ENCODE measurements around the gene NKAIN2. TPM values are rescaled to one million over a fixed set of nuclear protein-coding genes. Genes with fewer than 3 reads are reported as not detected.
"Not testable (repeated sequence)": the region's sequence is repeated elsewhere in the genome, so short reads cannot be mapped to it uniquely, and the experiment has no call there.

The NKAIN2 gene
- total RNA-seq, 8 experiments from 2014 or later = 0.51 to 31.8 (median 10.1) TPM

- H3K4me1 ChIP-seq (replicated peaks in 1 of 2); ATAC-seq (replicated peaks in 6 of 8); in situ Hi-C loops (cut with MboI; ENCODE audit: low pct_unique_long_range_greater_than_20kb in 2 of 9, low sequenced_read_pairs in 9 of 9, unreplicated experiment in 9 of 9); H3K27ac ChIP-seq; H3K4me3 ChIP-seq: not testable (repeated sequence)
- WGBS, 10 experiments = 10 to 100% (median 92%) methylated on average over 1 to 3 of the region's 3 CpGs; no CpG with 5 or more reads in 5 of the 10 experiments
Observed at GRCh38 chr6:124564125-124564524, 760.5 kb downstream of the NKAIN2 start.

GRCh38 chr6:124567401-124567800 is 763.7 kb downstream of the NKAIN2 start:
- in situ Hi-C loops (cut with MboI; ENCODE audit: low pct_unique_long_range_greater_than_20kb in 2 of 9, low sequenced_read_pairs in 9 of 9, unreplicated experiment in 9 of 9) = no loop called here
- Histone ChIP-seq H3K4me3 (no peak overlapping the region), H3K4me1 (replicated peaks in 1 of 2) (no peaks in the 10 kb centered on the region), H3K27ac (no peak overlapping the region)
- ATAC-seq (replicated peaks in 6 of 8) = no peak
- 10 to 93% (median 78%) methylated on average over 2 to 5 of the region's 5 CpGs for WGBS, 10 experiments

GRCh38 chr6:124573953-124574352 is 770.3 kb downstream of the NKAIN2 start:
- Histone ChIP-seq H3K4me1 (replicated peaks in 1 of 2) (no peaks in the 10 kb centered on the region), H3K4me3 (no peak overlapping the region), H3K27ac (no peak overlapping the region)
- no peak for ATAC-seq (replicated peaks in 6 of 8)
- in situ Hi-C loops (cut with MboI; ENCODE audit: low pct_unique_long_range_greater_than_20kb in 2 of 9, low sequenced_read_pairs in 9 of 9, unreplicated experiment in 9 of 9) = no loop called here
- WGBS, 10 experiments = 0 to 100% (median 92%) methylated on average over 1 of the region's 1 CpG; no CpG with 5 or more reads in 3 of the 10 experiments

DNA sequence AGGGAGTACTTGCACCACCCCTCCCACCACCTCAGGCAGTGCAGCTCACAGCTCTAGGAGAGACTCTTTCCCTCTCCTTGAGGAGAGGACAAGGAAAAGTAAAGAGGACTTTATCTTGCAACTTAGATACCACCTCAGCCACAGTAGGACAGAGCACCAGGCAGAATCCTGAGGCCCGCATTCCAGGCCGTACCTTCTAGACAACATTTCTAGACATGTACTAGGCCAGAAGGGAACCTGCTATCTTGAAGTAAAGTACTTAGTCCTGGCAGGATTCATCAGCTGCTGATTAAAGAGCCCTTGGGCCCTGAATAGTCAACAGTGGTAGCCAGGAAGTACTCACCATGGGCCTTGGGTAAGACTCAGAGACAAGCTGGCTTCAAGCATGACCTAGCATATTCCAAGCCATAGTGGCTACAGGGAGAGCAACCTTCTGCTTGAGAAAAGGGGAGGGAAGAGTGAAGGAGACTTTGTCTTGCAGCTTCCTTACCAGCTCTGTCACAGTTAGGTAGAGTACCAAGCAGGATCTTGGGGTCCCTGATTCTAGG is 774.1 kb downstream of the NKAIN2 start:
- 50 to 100% (median 100%) methylated on average over 1 to 2 of the region's 2 CpGs; no CpG with 5 or more reads in 5 of the 10 experiments for WGBS, 10 experiments
- no peak for ATAC-seq (replicated peaks in 6 of 8)
- H3K4me1 ChIP-seq (replicated peaks in 1 of 2) = no peaks in the 10 kb centered on the region
- no peak overlapping the region for H3K4me3 ChIP-seq
- in situ Hi-C loops (cut with MboI; ENCODE audit: low pct_unique_long_range_greater_than_20kb in 2 of 9, low sequenced_read_pairs in 9 of 9, unreplicated experiment in 9 of 9) = no loop called here
- H3K27ac ChIP-seq = no peak overlapping the region

GRCh38 chr6:124590001-124590400 is 786.3 kb downstream of the NKAIN2 start:
- in situ Hi-C loops (cut with MboI; ENCODE audit: low pct_unique_long_range_greater_than_20kb in 2 of 9, low sequenced_read_pairs in 9 of 9, unreplicated experiment in 9 of 9) = no loop called here
- Histone ChIP-seq H3K4me3 (no peak overlapping the region), H3K4me1 (replicated peaks in 1 of 2) (no peaks in the 10 kb centered on the region), H3K27ac (no peak overlapping the region)
- ATAC-seq (replicated peaks in 6 of 8) = peak in 4 of 8 experiments; percentile 27 to 97 (median 96)
- 0 to 88% (median 0%) methylated on average over 1 to 2 of the region's 2 CpGs; no CpG with 5 or more reads in 4 of the 10 experiments for WGBS, 10 experiments

DNA sequence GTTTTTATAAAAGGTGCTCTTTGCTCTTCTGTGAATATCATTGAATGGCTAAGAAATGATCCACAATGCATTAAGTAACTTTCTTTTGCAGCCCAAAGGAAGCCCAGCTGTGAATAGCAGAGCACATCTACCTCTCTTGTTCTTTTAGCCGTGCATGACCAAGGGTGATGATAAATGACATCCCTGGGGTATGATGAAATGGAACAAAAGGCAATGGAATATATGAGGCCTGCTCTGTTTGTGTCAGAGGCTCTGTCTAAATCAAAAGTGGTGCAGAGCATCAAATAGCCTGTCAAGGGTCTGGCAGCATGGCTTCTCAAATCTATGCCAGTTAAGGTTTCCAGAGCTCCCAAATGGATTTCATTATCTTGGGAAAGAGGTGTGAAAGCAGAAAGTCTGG is 796.0 kb downstream of the NKAIN2 start:
- in situ Hi-C loops (cut with MboI; ENCODE audit: low pct_unique_long_range_greater_than_20kb in 2 of 9, low sequenced_read_pairs in 9 of 9, unreplicated experiment in 9 of 9) = no loop called here
- WGBS, 10 experiments = 0 to 40% (median 25%) methylated on average over 1 of the region's 1 CpG; no CpG with 5 or more reads in 5 of the 10 experiments
- Histone ChIP-seq H3K4me3 (no peak overlapping the region), H3K4me1 (replicated peaks in 1 of 2) (peaks cover 10 to 15% of the 10 kb centered on the region in 2 donors), H3K27ac (no peak overlapping the region)
- ATAC-seq (replicated peaks in 6 of 8) = peak in 5 of 8 experiments; percentile 45 to 81 (median 74)

DNA sequence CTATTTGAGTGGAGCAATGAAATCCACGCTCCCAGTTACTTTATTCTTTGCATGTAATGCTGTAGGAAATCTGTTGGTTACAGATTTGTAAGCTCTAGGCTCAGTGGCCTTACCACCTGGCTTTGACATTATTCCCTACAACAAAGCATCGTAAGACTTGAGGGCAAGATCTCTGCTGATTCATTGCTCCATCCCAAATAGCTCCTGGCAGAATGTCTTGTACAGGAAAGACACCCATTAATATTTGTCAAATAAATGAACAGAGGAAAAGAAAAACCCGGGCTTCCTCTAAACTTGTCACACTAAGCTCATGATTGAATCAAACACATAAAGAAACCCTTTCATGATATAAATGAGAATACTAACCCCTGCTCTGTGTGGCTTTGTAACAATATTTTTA is 801.1 kb downstream of the NKAIN2 start:
- in situ Hi-C loops (cut with MboI; ENCODE audit: low pct_unique_long_range_greater_than_20kb in 2 of 9, low sequenced_read_pairs in 9 of 9, unreplicated experiment in 9 of 9) = no loop called here
- no peak overlapping the region for H3K4me3 ChIP-seq
- 14 to 63% (median 57%) methylated on average over 1 to 3 of the region's 3 CpGs for WGBS, 10 experiments
- H3K27ac ChIP-seq = no peak overlapping the region
- peaks cover 6 to 12% of the 10 kb centered on the region in 2 donors for H3K4me1 ChIP-seq (replicated peaks in 1 of 2)
- peak in 5 of 8 experiments; percentile 36 to 77 (median 53) for ATAC-seq (replicated peaks in 6 of 8)

- no peak for ATAC-seq (replicated peaks in 6 of 8)
- Histone ChIP-seq H3K4me1 (replicated peaks in 1 of 2) (peaks cover 2 to 4% of the 10 kb centered on the region in 2 donors), H3K4me3 (no peak overlapping the region), H3K27ac (no peak overlapping the region)
- in situ Hi-C loops (cut with MboI; ENCODE audit: low pct_unique_long_range_greater_than_20kb in 2 of 9, low sequenced_read_pairs in 9 of 9, unreplicated experiment in 9 of 9) = no loop called here
Observed at GRCh38 chr6:124607119-124607627, 803.5 kb downstream of the NKAIN2 start.

DNA sequence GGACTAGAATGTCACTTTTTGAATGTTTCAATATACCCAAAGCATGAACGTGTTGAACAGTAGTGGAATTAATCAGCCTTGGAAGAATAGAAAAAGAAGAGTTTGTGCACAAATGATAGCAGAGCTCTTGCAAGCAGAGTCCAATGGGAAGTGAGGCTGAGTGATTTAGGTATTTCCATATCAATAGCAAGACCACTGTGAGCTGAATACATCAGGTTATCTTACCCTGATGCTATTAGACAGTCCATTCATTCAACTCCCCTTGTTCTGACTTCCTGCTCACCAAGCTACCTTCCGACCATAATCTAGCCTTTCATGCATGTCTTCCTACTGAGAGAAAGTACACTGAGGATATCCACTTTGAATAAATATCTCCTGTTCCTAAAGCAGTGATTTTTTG is 809.4 kb downstream of the NKAIN2 start:
- in situ Hi-C loops (cut with MboI; ENCODE audit: low pct_unique_long_range_greater_than_20kb in 2 of 9, low sequenced_read_pairs in 9 of 9, unreplicated experiment in 9 of 9) = no loop called here
- peak in 3 of 8 experiments; percentile 17 to 53 (median 29) for ATAC-seq (replicated peaks in 6 of 8)
- no peak overlapping the region for H3K27ac ChIP-seq
- H3K4me3 ChIP-seq = no peak overlapping the region
- 0 to 80% (median 30%) methylated on average over 1 to 2 of the region's 2 CpGs; no CpG with 5 or more reads in 1 of the 10 experiments for WGBS, 10 experiments
- H3K4me1 ChIP-seq (replicated peaks in 1 of 2) = peaks cover 4 to 6% of the 10 kb centered on the region in 2 donors

DNA sequence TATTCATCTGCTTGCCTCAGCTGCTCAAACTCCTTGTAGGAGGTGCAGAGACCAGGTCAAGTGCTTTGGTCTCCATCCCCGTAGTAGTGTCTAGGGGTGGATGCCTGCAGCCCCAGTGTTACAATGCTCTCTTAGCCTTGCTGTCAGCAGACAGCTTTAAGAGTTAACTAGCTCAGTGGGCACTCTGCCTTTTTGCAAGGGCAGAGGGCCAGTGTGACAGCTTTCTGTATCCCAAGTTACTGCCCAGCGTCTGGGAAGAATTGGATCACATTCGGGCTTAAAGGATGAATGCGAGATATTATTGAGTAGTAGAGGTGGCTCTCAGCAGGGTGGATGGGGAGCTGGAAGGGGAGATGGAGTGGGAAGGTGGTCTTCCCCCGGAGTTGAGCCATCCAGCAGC is 818.7 kb downstream of the NKAIN2 start:
- in situ Hi-C loops (cut with MboI; ENCODE audit: low pct_unique_long_range_greater_than_20kb in 2 of 9, low sequenced_read_pairs in 9 of 9, unreplicated experiment in 9 of 9) = no loop called here
- WGBS, 10 experiments = 67 to 100% (median 88%) methylated on average over 1 to 5 of the region's 5 CpGs; no CpG with 5 or more reads in 3 of the 10 experiments
- no peak for ATAC-seq (replicated peaks in 6 of 8)
- no peaks in the 10 kb centered on the region for H3K4me1 ChIP-seq (replicated peaks in 1 of 2)
- H3K4me3 ChIP-seq = no peak overlapping the region
- H3K27ac ChIP-seq = no peak overlapping the region

DNA sequence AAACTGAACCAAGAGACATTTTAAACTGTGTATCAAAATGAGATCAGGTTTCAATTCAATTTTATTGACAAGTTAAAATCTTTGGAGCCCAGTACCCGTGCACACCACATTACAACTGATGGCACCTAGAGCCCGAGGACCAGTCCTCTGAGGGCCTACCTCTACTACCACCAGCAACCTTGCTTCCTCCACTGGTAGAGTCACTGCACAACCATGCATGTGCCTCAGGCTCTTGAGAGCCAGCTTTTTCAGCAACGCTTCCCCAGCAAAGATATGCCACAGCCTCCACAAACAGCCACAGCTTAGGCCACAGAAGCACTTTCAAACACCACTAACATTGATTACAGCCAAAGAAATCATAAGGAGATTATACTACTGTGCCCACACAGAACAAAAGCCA is 830.0 kb downstream of the NKAIN2 start:
- Histone ChIP-seq H3K27ac (no peak overlapping the region), H3K4me1 (replicated peaks in 1 of 2) (no peaks in the 10 kb centered on the region), H3K4me3 (no peak overlapping the region)
- in situ Hi-C loops (cut with MboI; ENCODE audit: low pct_unique_long_range_greater_than_20kb in 2 of 9, low sequenced_read_pairs in 9 of 9, unreplicated experiment in 9 of 9) = no loop called here
- no peak for ATAC-seq (replicated peaks in 6 of 8)
- 0 to 100% (median 67%) methylated on average over 1 to 3 of the region's 3 CpGs; no CpG with 5 or more reads in 1 of the 10 experiments for WGBS, 10 experiments

DNA sequence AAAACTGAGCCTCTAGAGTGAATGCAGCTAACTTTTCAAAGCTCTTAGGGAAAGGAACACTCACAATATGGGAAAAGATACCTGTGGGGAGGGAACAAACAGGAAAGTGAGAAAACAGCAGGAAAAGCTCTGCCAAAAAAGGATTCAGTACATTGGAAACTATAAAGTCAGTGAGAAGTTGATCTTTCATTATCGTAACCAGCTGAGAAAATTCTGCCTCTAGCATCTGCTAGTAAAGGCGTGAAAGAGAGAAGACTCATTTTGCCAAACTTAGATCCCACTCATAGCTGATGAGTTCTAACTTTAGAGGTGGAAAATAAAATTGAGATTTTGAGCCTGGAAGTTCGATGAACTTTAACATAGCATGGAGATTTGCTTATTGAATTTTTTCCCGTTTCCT is 836.8 kb downstream of the NKAIN2 start:
- ATAC-seq (replicated peaks in 6 of 8) = no peak
- 35 to 95% (median 84%) methylated on average over 1 to 4 of the region's 4 CpGs for WGBS, 10 experiments
- no peak overlapping the region for H3K4me3 ChIP-seq
- H3K4me1 ChIP-seq (replicated peaks in 1 of 2) = no peaks in the 10 kb centered on the region
- in situ Hi-C loops (cut with MboI; ENCODE audit: low pct_unique_long_range_greater_than_20kb in 2 of 9, low sequenced_read_pairs in 9 of 9, unreplicated experiment in 9 of 9) = no loop called here
- H3K27ac ChIP-seq = no peak overlapping the region

DNA sequence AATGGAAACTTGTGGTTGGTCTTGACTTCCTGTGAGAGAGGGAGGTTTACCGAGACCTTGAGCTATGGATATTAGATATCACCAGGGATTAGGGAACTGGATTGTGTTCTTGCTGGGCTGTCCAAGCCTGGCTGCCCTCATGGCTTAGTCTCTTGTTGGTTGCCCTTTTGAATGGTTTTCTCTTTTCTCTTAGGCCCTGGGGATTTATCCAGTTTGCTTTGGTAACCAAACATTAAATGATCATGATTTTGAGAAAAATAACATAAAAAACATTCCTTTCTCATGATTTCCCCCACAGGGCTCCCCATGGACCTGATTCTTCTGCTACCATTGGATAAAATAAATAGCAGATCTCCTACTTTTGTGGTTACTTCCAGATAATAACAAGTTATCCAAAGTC is 852.2 kb downstream of the NKAIN2 start:
- peaks cover 7 to 9% of the 10 kb centered on the region in 2 donors for H3K4me1 ChIP-seq (replicated peaks in 1 of 2)
- H3K4me3 ChIP-seq = no peak overlapping the region
- WGBS, 10 experiments = 40 to 100% (median 84%) methylated on average over 1 of the region's 1 CpG; no CpG with 5 or more reads in 4 of the 10 experiments
- H3K27ac ChIP-seq = no peak overlapping the region
- in situ Hi-C loops (cut with MboI; ENCODE audit: low pct_unique_long_range_greater_than_20kb in 2 of 9, low sequenced_read_pairs in 9 of 9, unreplicated experiment in 9 of 9) = no loop called here
- no peak for ATAC-seq (replicated peaks in 6 of 8)

- Histone ChIP-seq H3K4me3 (no peak overlapping the region), H3K4me1 (replicated peaks in 1 of 2) (peaks cover 19 to 21% of the 10 kb centered on the region in 2 donors), H3K27ac (no peak overlapping the region)
- no peak for ATAC-seq (replicated peaks in 6 of 8)
- in situ Hi-C loops (cut with MboI; ENCODE audit: low pct_unique_long_range_greater_than_20kb in 2 of 9, low sequenced_read_pairs in 9 of 9, unreplicated experiment in 9 of 9) = no loop called here
- WGBS, 10 experiments = 59 to 100% (median 93%) methylated on average over 3 to 8 of the region's 8 CpGs; no CpG with 5 or more reads in 3 of the 10 experiments
Observed at GRCh38 chr6:124658053-124658452, 854.4 kb downstream of the NKAIN2 start.

All from motor neuron (in vitro differentiated cells).